Left ventricle myocardium inferior (tissue), 1 donor: ENCODE data around the gene ATP10D. TPM values are rescaled to one million over a fixed set of nuclear protein-coding genes. Genes with fewer than 3 reads are reported as not detected.
"Not testable (repeated sequence)": the region's sequence is repeated elsewhere in the genome, so short reads cannot be mapped to it uniquely, and the experiment has no call there.

ENCODE experiments used
- DNase-seq: peaks from one replicate; pipeline ENCODE4 v3.0.0-alpha.2; 2020
- H3K27ac ChIP-seq: fragments of 200-600 bp; replicated peaks from 2 replicates; pipeline ENCODE4 v1.8.0; 2021
- H3K27me3 ChIP-seq: fragments of 200-600 bp; 2 replicates; pipeline ENCODE4 v1.8.0; 2021; ENCODE audit warnings: low read depth
- H3K36me3 ChIP-seq: fragments of 200-600 bp; 2 replicates; pipeline ENCODE4 v1.8.0; 2021
- H3K4me1 ChIP-seq: fragments of 200-600 bp; 2 replicates; pipeline ENCODE4 v1.8.0; 2021
- H3K4me3 ChIP-seq: fragments of 200-600 bp; 2 replicates; pipeline ENCODE4 v1.8.0; 2021; ENCODE audit warnings: mild to moderate bottlenecking, moderate library complexity
- H3K9me3 ChIP-seq: fragments of 200-600 bp; replicated peaks from 2 replicates; pipeline ENCODE4 v1.8.0; 2021
- CTCF ChIP-seq: fragments of 200-600 bp; IDR thresholded peaks from 2 replicates; pipeline ENCODE4 v1.8.0; 2021; ENCODE audit warnings: antibody characterized with exemption, mild to moderate bottlenecking, borderline replicate concordance
- intact Hi-C: fragments of 100-400 bp; cut with micrococcal nuclease; formaldehyde crosslinking; loops from one replicate; pipeline ENCODE4 v1.11.0; 2022
- total RNA-seq: library from RNA; stranded (reverse); fragmentation: NEBNext Ultra II Directional; extraction: Animal tissue kit (Norgen Biotek cat#: 25700); gene quantifications from one replicate; pipeline ENCODE4 v1.2.1, GENCODE V29; 2021
- donor health status: DM: no; HTN: yes; CAD: no; lungs with severe emphysema.

Gene ATP10D
- total RNA-seq, 1 donor from 2014 or later, result 10.3 TPM

DNA sequence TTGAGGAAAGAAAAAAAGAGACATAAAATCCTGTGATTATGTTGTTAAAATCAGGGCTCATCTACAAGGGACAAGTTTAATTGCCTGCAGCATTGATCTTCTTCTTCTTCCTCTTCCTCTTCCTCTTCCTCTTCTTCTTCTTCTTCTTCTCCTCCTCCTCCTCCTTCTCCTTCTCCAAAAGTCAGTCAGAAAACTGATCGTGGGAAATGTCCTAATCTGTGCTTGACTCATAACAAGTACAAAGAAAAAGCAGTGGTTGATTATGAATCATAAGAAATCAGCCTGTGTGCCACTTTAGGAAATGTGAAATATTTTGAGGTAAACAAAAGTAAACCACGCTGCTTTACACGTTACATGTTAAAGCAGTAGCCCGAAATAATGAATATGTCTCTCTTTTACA lies 2.7 kb upstream of the ATP10D start:
- Histone ChIP-seq H3K27ac (no peak overlapping the region), H3K4me3 (no peak overlapping the region), H3K36me3 (no peaks in the 10 kb centered on the region), H3K4me1 (peaks cover 18% of the 10 kb centered on the region), H3K9me3 (no peaks in the 10 kb centered on the region), H3K27me3 (no peaks in the 10 kb centered on the region)
- intact Hi-C loops, result no loop called here
- no peak for TF ChIP-seq CTCF
- DNase-seq, result no peak

DNA sequence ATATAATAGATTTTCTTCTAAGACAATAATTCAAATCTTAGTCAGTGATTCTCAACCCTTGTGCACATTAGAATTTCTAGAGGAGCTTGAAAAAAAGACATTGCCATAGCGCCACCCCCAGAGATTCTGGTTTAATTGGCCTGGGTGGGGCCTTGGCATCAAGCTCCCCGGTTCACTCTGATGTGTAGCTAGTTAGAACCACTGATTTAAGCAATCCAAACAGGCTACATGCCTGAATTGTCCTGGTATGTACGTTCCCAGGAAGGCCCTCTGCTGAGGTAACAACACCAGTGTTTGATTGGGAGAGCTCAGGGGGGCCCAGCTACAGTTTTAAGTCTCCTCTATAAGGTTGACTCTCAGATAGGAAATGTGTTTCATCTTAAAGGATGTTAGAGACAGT lies 1.3 kb upstream of the ATP10D start:
- intact Hi-C loops, result no loop called here
- Histone ChIP-seq H3K27me3 (no peaks in the 10 kb centered on the region), H3K4me1 (peaks cover 23% of the 10 kb centered on the region), H3K9me3 (peaks cover 3% of the 10 kb centered on the region), H3K27ac (peak overlapping the region; percentile 93), H3K4me3 (no peak overlapping the region), H3K36me3 (no peaks in the 10 kb centered on the region)
- TF ChIP-seq CTCF, result no peak
- no peak for DNase-seq

GRCh38 chr4:47484168-47484567 lies 907 bp upstream of the ATP10D start:
- Histone ChIP-seq H3K27me3 (no peaks in the 10 kb centered on the region), H3K36me3 (no peaks in the 10 kb centered on the region), H3K4me3 (no peak overlapping the region), H3K27ac (peak overlapping the region; percentile 93), H3K4me1 (peaks cover 27% of the 10 kb centered on the region), H3K9me3 (peaks cover 7% of the 10 kb centered on the region)
- intact Hi-C loops, result no loop called here
- no peak for TF ChIP-seq CTCF
- no peak for DNase-seq

DNA sequence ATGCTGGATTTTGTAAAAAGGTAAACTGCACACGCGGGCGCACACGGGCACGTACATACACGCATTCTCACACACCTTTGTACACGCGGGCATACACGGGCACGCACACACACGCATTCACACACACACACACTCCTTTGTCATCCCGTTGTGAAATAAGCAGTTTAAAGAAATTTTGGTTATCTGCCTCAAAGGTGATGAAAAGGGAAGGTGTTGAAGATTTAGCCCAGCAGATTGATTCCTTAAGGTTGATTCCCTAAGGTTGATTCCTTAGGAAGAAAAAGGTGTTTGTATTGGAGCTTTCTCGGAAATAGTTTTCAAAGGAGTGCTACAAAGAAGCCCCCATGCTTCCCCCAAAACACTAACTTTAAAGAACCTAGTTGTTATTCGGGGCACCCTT lies 693 bp downstream of the ATP10D start:
- Histone ChIP-seq H3K4me3 (peak overlapping the region; percentile 72), H3K27me3 (no peaks in the 10 kb centered on the region), H3K36me3 (no peaks in the 10 kb centered on the region), H3K9me3 (peaks cover 7% of the 10 kb centered on the region), H3K27ac (peak overlapping the region; percentile 93), H3K4me1 (peaks cover 42% of the 10 kb centered on the region)
- no peak for DNase-seq
- no peak for TF ChIP-seq CTCF
- intact Hi-C loops, result no loop called here

DNA sequence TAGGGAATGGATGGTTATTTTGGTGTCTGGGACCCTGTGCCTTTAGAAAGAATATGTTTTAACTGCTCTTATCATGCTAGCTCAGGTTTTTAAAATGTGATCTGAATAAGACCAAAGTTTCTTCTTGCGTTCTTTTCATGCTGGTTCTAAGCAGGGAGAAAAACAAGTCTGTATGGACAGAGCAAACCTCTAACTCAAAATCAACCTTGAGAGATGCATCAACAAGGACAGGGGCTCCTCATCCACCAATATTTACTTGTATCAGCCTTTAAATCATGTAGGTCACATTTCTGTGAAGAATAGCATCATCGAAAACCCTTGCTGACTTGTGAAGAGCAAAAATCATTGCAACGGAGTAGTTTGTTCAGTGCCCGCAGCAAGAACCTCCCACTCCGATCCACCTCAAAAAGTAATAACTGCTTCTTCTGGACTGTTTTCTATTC lies 1.2 kb downstream of the ATP10D start:
- peaks cover 47% of the 10 kb centered on the region for H3K4me1 ChIP-seq
- peaks cover 3% of the 10 kb centered on the region for H3K36me3 ChIP-seq
- peak overlapping the region; percentile 72 for H3K4me3 ChIP-seq
- DNase-seq, result no peak
- intact Hi-C loops, result no loop called here
- peak overlapping the region; percentile 93 for H3K27ac ChIP-seq
- TF ChIP-seq CTCF, result no peak
- H3K9me3 ChIP-seq, result peaks cover 7% of the 10 kb centered on the region
- no peaks in the 10 kb centered on the region for H3K27me3 ChIP-seq

DNA sequence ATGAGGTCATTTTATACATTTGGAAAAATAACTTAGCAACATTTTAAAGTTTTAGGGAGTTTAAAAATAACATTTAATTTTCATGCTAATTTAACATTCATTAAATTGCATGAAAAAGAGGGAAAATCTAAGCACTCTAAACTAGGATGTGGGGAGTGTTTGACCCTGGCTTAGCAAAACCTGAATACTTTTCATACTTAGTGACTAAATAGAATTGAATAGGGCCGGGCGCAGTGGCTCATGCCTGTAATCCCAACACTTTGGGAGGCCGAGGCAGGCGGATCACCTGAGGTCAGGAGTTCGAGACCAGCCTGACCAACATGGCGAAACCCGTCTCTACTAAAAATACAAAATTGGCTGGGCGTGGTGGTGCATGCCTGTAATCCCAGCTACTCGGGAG lies 1.7 kb downstream of the ATP10D start:
- H3K4me1 ChIP-seq, result peaks cover 50% of the 10 kb centered on the region
- H3K9me3 ChIP-seq, H3K36me3 ChIP-seq, intact Hi-C loops, H3K27me3 ChIP-seq, DNase-seq, H3K27ac ChIP-seq: not testable (repeated sequence)
- peak overlapping the region; percentile 72 for H3K4me3 ChIP-seq
